ENCODE measurements around the gene LRRTM3. TPM values are rescaled to one million over a fixed set of nuclear protein-coding genes. Genes with fewer than 3 reads are reported as not detected.
A peak's percentile ranks its signal among the peaks of the same experiment; 100 is the strongest.

Gene LRRTM3
- total RNA-seq = not detected
- long read RNA-seq = 0 reads

GRCh38 chr10:66925896-66926715 lies at the start of gene LRRTM3:
Gene LRRTM3 (plus strand): TSS chr10:66926036.
- intact Hi-C loops (cut with DNase I) = no loop called here
- peaks cover 0 to 12% of the 10 kb centered on the region in 2 donors for H3K27me3 ChIP-seq
- no peak within 1 kb of the TSS for H3K27ac ChIP-seq
- ATAC-seq = peak; percentile 99 to 100 (median 99)
- peaks cover 0 to 7% (median 0%) of the 10 kb centered on the region in 4 donors for H3K4me1 ChIP-seq
- no peaks in the 10 kb centered on the region for H3K9me3 ChIP-seq
- 8% methylated on average over 16 of the region's 16 CpGs for WGBS (ENCODE audit: insufficient coverage, low coverage, low lambda C conversion rate, missing lambda C conversion rate)
- H3K36me3 ChIP-seq = no peaks in the 10 kb centered on the region
- DNase-seq = peak; percentile 24 to 63 (median 52)
- H3K4me3 ChIP-seq = peak within 1 kb of the TSS in 1 of 3 donors; percentile 1
- TF ChIP-seq, protein P1, sequence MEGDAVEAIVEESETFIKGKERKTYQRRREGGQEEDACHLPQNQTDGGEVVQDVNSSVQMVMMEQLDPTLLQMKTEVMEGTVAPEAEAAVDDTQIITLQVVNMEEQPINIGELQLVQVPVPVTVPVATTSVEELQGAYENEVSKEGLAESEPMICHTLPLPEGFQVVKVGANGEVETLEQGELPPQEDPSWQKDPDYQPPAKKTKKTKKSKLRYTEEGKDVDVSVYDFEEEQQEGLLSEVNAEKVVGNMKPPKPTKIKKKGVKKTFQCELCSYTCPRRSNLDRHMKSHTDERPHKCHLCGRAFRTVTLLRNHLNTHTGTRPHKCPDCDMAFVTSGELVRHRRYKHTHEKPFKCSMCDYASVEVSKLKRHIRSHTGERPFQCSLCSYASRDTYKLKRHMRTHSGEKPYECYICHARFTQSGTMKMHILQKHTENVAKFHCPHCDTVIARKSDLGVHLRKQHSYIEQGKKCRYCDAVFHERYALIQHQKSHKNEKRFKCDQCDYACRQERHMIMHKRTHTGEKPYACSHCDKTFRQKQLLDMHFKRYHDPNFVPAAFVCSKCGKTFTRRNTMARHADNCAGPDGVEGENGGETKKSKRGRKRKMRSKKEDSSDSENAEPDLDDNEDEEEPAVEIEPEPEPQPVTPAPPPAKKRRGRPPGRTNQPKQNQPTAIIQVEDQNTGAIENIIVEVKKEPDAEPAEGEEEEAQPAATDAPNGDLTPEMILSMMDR (IDR thresholded peaks at IDR 0.05) = peak; percentile 58 to 65 (median 62)
- no peak for TF ChIP-seq POLR2A (IDR thresholded peaks at IDR 0.05)

DNA sequence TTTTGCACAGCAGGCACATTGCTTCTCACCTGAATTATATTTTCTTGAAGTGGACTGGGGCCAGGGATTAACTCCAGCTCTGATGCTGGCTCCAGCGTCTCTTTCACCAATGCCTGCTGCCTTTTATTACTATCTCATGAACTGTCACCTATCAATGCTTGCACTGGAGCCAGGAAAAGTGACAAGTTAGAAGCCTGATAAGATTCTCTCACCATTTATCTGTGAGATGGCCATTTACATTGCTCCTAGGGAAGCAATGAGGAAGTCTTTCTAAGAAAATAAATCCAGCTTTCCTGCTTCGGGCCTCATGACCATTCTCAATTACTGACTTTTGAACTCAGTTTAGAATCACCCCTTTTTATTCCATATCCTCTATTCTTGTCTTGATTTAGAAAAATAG lies 48.5 kb upstream of the LRRTM3 start:
- Histone ChIP-seq H3K9me3 (no peaks in the 10 kb centered on the region), H3K36me3 (no peaks in the 10 kb centered on the region), H3K4me1 (no peaks in the 10 kb centered on the region), H3K27ac (no peak overlapping the region), H3K27me3 (no peaks in the 10 kb centered on the region), H3K4me3 (no peak overlapping the region)
- DNase-seq (no peak), ATAC-seq (no peak)
- 47% methylated on average over 2 of the region's 2 CpGs for WGBS (ENCODE audit: insufficient coverage, low coverage, low lambda C conversion rate, missing lambda C conversion rate)
- TF ChIP-seq, protein P1 (IDR thresholded peaks at IDR 0.05) = no peak
- intact Hi-C loops (cut with DNase I) = no loop called here

GRCh38 chr10:66880292-66880691 lies 45.5 kb upstream of the LRRTM3 start:
- intact Hi-C loops (cut with DNase I) = no loop called here
- Histone ChIP-seq H3K27ac (no peak overlapping the region), H3K36me3 (no peaks in the 10 kb centered on the region), H3K4me1 (no peaks in the 10 kb centered on the region), H3K9me3 (no peaks in the 10 kb centered on the region), H3K4me3 (no peak overlapping the region), H3K27me3 (no peaks in the 10 kb centered on the region)
- no peak for DNase-seq
- 47% methylated on average over 1 of the region's 1 CpG for WGBS (ENCODE audit: insufficient coverage, low coverage, low lambda C conversion rate, missing lambda C conversion rate)
- no peak for ATAC-seq
- TF ChIP-seq POLR2A (IDR thresholded peaks at IDR 0.05) = no peak
- TF ChIP-seq, protein P1 (IDR thresholded peaks at IDR 0.05) = no peak

GRCh38 chr10:66880826-66881225 lies 45.0 kb upstream of the LRRTM3 start:
- TF ChIP-seq, protein P1 (IDR thresholded peaks at IDR 0.05) = no peak
- TF ChIP-seq POLR2A (IDR thresholded peaks at IDR 0.05) = no peak

More at GRCh38 chr10:66880826-66881225, 45.0 kb upstream of the LRRTM3 start:
- intact Hi-C loops (cut with DNase I) = no loop called here
- no peaks in the 10 kb centered on the region for H3K36me3 ChIP-seq
- no peak for DNase-seq
- no peaks in the 10 kb centered on the region for H3K27me3 ChIP-seq
- no peak for ATAC-seq
- H3K4me3 ChIP-seq = no peak overlapping the region
- H3K27ac ChIP-seq = no peak overlapping the region
- no peaks in the 10 kb centered on the region for H3K9me3 ChIP-seq
- WGBS (ENCODE audit: insufficient coverage, low coverage, low lambda C conversion rate, missing lambda C conversion rate) = 96% methylated on average over 2 of the region's 2 CpGs
- H3K4me1 ChIP-seq = no peaks in the 10 kb centered on the region
